Left ventricle myocardium inferior (tissue), 1 donor: ENCODE data around the gene NEDD8. TPM values are rescaled to one million over a fixed set of nuclear protein-coding genes. Genes with fewer than 3 reads are reported as not detected.
A peak's percentile ranks its signal among the peaks of the same experiment; 100 is the strongest.

ENCODE experiments used
- DNase-seq: peaks from one replicate; pipeline ENCODE4 v3.0.0-alpha.2; 2020
- H3K27ac ChIP-seq: fragments of 200-600 bp; replicated peaks from 2 replicates; pipeline ENCODE4 v1.8.0; 2021
- H3K27me3 ChIP-seq: fragments of 200-600 bp; 2 replicates; pipeline ENCODE4 v1.8.0; 2021; ENCODE audit warnings: low read depth
- H3K36me3 ChIP-seq: fragments of 200-600 bp; 2 replicates; pipeline ENCODE4 v1.8.0; 2021
- H3K4me1 ChIP-seq: fragments of 200-600 bp; 2 replicates; pipeline ENCODE4 v1.8.0; 2021
- H3K4me3 ChIP-seq: fragments of 200-600 bp; 2 replicates; pipeline ENCODE4 v1.8.0; 2021; ENCODE audit warnings: mild to moderate bottlenecking, moderate library complexity
- H3K9me3 ChIP-seq: fragments of 200-600 bp; replicated peaks from 2 replicates; pipeline ENCODE4 v1.8.0; 2021
- intact Hi-C: fragments of 100-400 bp; cut with micrococcal nuclease; formaldehyde crosslinking; loops from one replicate; pipeline ENCODE4 v1.11.0; 2022
- total RNA-seq: library from RNA; stranded (reverse); fragmentation: NEBNext Ultra II Directional; extraction: Animal tissue kit (Norgen Biotek cat#: 25700); gene quantifications from one replicate; pipeline ENCODE4 v1.2.1, GENCODE V29; 2021
- TF ChIP-seq, protein P1 (sequence below): fragments of 200-600 bp; IDR thresholded peaks from 2 replicates; pipeline ENCODE4 v1.8.0; 2021; ENCODE audit warnings: antibody characterized with exemption, mild to moderate bottlenecking, borderline replicate concordance
- donor health status: DM: no; HTN: yes; CAD: no; lungs with severe emphysema.

The NEDD8 gene
- total RNA-seq, 1 donor from 2014 or later, result 214 TPM

DNA sequence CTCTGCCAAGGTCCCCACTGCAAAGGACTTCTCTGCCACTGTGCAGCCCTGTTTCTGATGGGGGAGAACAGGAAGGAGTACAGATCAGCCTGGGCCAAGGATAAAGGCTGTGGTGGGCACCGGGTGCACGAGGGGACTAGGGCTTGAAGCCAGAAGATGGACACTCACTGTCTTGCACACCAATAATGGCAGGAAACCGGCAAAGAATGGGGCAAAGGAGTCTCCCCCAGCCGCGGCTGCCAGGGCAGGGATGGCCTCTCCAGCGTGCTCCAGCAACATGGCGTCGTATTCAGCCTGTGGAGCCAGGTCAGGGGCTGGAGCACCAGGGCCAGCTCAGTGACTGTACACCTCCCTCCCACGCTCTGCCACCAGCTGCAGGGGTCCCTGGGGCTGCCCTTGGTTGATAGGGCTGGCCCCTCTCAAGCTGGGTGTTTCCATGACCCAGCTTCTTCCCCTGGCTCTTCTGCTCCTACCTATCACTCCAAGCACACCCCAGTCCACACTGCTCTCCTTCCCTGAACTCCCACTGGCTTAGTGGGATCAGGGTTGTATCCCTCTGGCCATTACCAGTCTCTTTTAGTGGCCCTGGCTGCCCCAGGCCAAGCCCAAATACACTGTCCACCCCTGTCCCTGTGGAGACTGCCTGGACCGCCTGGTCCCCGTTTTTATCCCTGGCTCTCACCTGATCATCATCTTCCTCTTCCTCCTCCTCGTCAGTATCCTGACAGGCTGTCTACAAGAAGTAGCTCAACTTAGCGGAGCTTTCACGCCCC, 49.9 kb downstream of the NEDD8 start:
- intact Hi-C loops, result no loop called here
- TF ChIP-seq, protein P1, sequence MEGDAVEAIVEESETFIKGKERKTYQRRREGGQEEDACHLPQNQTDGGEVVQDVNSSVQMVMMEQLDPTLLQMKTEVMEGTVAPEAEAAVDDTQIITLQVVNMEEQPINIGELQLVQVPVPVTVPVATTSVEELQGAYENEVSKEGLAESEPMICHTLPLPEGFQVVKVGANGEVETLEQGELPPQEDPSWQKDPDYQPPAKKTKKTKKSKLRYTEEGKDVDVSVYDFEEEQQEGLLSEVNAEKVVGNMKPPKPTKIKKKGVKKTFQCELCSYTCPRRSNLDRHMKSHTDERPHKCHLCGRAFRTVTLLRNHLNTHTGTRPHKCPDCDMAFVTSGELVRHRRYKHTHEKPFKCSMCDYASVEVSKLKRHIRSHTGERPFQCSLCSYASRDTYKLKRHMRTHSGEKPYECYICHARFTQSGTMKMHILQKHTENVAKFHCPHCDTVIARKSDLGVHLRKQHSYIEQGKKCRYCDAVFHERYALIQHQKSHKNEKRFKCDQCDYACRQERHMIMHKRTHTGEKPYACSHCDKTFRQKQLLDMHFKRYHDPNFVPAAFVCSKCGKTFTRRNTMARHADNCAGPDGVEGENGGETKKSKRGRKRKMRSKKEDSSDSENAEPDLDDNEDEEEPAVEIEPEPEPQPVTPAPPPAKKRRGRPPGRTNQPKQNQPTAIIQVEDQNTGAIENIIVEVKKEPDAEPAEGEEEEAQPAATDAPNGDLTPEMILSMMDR, result no peak
- Histone ChIP-seq H3K4me1 (peaks cover 18% of the 10 kb centered on the region), H3K4me3 (no peak overlapping the region), H3K9me3 (no peaks in the 10 kb centered on the region), H3K27me3 (no peaks in the 10 kb centered on the region), H3K36me3 (peaks cover 84% of the 10 kb centered on the region), H3K27ac (no peak overlapping the region)
- no peak for DNase-seq

DNA sequence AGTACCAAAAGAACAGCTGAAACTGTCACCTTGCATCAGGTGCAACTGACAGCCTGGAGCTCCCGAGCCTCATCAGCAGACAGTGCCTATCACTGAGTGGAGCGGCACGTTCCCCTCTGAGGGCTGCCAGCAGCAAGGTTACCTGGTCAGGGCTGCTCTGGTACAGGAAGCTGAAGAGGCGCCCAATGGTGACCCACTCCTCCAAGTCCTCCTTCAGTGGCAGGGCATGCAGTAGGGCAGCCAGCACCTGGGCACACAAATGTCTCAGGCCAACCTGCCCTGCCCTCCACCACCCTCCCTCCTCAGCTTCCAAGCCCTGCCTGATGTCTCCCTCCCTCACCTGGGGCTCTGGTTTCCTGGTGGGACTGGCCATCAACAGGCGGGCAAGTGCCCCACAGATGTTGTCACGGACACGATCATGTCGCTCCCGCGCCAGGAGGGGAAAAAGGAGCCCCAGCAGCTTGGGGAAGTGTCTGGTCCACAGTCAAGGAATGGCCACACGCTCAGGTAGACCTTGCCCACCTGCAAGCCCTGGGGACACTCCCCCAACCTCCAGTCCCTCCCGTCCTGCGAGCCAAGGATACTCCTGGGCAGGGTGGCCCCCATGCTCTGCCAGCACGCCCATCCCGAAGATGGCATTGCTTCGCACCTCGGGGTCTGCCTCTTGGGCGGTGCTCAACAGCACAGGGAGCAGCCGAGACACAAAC, 50.6 kb downstream of the NEDD8 start:
- Histone ChIP-seq H3K27ac (no peak overlapping the region), H3K4me3 (no peak overlapping the region), H3K4me1 (peaks cover 17% of the 10 kb centered on the region), H3K27me3 (no peaks in the 10 kb centered on the region), H3K9me3 (no peaks in the 10 kb centered on the region), H3K36me3 (peaks cover 88% of the 10 kb centered on the region)
- TF ChIP-seq, protein P1, result no peak
- intact Hi-C loops, result no loop called here
- DNase-seq, result no peak

DNA sequence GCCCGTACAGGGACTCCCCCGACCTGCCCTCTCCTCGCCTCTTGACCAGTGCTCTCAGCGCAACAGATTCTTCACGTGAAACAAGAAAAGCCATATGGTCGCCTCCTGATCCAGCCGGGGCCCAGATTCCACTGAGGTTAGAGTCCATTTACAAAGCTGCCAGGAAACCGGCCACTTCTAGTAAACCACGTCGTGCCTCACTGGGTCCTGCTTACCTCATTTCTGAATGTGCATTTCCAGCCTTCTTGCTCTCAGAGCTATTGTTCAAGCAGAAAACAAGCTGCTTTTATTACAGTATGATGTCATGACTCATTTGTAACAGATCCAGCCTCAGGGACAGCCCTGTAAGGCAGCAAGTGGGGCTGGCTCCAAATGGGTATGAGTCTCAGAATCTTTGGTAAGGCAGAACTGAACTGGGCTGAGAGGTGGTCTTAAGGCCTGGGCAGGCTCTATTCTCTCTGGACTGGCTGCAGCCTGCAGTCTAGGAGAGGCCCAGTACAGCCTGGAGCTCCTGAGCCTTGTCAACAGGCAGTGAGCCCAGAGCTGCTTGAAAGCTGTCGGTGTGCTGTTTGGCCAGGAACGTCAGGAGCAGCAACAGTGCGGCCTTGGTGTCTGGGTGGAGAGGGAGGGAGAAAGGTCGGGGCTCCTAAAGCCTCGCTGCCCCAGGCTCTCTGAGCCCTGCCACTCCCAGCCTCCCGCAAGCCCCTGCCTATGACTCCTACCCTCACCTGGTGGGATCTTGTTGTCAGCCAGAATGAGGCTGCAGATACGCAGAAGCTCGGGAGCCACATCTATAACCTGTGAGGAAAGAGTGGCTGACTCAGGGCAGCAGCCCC, 52.0 kb downstream of the NEDD8 start:
- DNase-seq, result no peak
- intact Hi-C loops, result no loop called here

DNA sequence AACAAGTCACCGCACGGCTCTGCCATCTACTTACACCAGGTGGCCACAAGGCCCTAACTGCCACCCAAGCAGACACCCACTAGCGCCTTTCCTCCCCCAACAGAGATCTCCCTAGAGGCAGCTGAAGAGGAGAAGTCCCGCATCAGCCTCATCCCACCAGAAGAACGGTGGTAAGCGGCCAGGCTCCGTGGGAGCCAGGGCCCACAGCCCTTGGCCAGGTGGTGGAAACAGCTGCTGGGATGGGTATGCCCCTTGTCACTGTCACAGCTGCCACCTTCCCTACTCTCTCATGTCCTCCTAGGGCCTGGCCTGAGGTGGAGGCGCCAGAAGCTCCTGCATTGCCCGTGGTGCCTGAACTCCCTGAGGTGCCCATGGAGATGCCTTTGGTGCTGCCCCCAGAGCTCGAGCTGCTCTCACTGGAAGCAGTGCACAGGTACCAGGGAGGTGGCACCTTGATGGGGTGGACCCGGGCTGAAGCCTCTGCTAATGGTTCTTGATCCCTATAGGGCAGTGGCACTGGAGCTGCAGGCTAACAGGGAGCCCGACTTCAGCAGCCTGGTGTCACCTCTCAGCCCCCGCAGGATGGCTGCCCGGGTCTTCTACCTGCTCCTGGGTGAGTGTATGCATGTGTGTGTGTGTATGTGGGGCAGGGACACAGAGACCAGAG, 52.7 kb downstream of the NEDD8 start:
- peaks cover 70% of the 10 kb centered on the region for H3K36me3 ChIP-seq

More for the DNA sequence above, 52.0 kb downstream of the NEDD8 start:
- Histone ChIP-seq H3K9me3 (no peaks in the 10 kb centered on the region), H3K27me3 (no peaks in the 10 kb centered on the region), H3K27ac (peak overlapping the region; percentile 57), H3K4me3 (no peak overlapping the region), H3K36me3 (peaks cover 77% of the 10 kb centered on the region), H3K4me1 (peaks cover 17% of the 10 kb centered on the region)
- TF ChIP-seq, protein P1, result no peak

More for the DNA sequence above, 52.7 kb downstream of the NEDD8 start:
- intact Hi-C loops, result no loop called here
- H3K4me1 ChIP-seq, result peaks cover 17% of the 10 kb centered on the region
- no peaks in the 10 kb centered on the region for H3K9me3 ChIP-seq
- no peaks in the 10 kb centered on the region for H3K27me3 ChIP-seq
- TF ChIP-seq, protein P1, result no peak
- peak overlapping the region; percentile 57 for H3K27ac ChIP-seq
- H3K4me3 ChIP-seq, result no peak overlapping the region
- no peak for DNase-seq
